ENCODE results near the gene TMEM205. TPM values are rescaled to one million over a fixed set of nuclear protein-coding genes. Genes with fewer than 3 reads are reported as not detected.
A peak's percentile ranks its signal among the peaks of the same experiment; 100 is the strongest.

TMEM205 gene
- total RNA-seq, 1 donor from 2014 or later = 74.6 TPM

GRCh38 chr19:11373885-11374432, 27.9 kb upstream of the TMEM205 start:
- Histone ChIP-seq H3K9me3 (no peaks in the 10 kb centered on the region), H3K27me3 (no peaks in the 10 kb centered on the region), H3K36me3 (no peaks in the 10 kb centered on the region), H3K27ac (peak overlapping the region; percentile 96), H3K4me3 (peak overlapping the region; percentile 63), H3K4me1 (peaks cover 33% of the 10 kb centered on the region)
- TF ChIP-seq CTCF (IDR thresholded peaks at IDR 0.05) = no peak
- intact Hi-C loops (cut with DNase I) = no loop called here
- no peak for ATAC-seq
- DNase-seq = no peak

DNA sequence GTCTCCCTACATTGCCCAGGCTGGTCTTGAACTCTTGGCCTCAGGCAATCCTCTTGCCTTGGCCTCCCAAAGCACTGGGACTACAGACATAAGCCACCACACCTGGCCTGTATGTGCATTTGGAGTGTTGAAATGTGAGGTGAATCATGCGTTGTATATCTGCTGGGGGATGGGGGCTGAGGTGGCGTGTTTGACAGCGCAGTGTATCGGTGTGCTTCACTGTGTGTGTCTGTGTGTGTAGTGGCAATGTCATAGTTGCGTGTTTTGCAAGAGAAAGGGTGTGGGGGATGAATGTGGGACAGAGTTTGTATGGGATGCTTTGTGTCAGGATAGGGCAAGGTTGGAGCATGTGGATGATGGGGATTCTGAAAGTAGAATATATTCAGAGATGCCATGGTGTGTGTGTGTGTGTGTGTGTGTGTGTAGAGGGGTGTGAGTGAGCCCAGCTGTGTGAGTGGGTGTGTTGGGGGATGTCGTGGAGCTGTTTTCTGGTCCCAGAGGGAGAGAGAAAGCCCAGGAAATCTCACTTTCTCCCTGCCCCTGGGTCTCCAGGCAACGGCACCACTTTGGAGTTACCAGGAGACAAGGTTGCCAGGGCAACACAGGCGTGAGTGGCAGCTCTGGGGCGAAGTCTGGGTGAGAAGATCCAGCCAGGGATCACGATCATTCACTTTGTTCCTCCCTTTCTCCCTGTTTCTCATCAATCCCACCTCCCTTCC, 27.3 kb upstream of the TMEM205 start:
- no peak overlapping the region for H3K4me3 ChIP-seq
- peak; percentile 74 for DNase-seq
- H3K9me3 ChIP-seq = no peaks in the 10 kb centered on the region
- no peak overlapping the region for H3K27ac ChIP-seq
- no peak for ATAC-seq
- no peaks in the 10 kb centered on the region for H3K27me3 ChIP-seq
- H3K36me3 ChIP-seq = no peaks in the 10 kb centered on the region
- no peak for TF ChIP-seq CTCF (IDR thresholded peaks at IDR 0.05)
- intact Hi-C loops (cut with DNase I) = no loop called here
- peaks cover 33% of the 10 kb centered on the region for H3K4me1 ChIP-seq

GRCh38 chr19:11370744-11371143, 24.7 kb upstream of the TMEM205 start:
- peaks cover 11% of the 10 kb centered on the region for H3K4me1 ChIP-seq
- no peaks in the 10 kb centered on the region for H3K9me3 ChIP-seq
- intact Hi-C loops (cut with DNase I) = no loop called here
- DNase-seq (no peak), ATAC-seq (no peak)
- no peaks in the 10 kb centered on the region for H3K27me3 ChIP-seq
- H3K4me3 ChIP-seq = no peak overlapping the region
- no peak overlapping the region for H3K27ac ChIP-seq
- peaks cover 4% of the 10 kb centered on the region for H3K36me3 ChIP-seq
- no peak for TF ChIP-seq CTCF (IDR thresholded peaks at IDR 0.05)

DNA sequence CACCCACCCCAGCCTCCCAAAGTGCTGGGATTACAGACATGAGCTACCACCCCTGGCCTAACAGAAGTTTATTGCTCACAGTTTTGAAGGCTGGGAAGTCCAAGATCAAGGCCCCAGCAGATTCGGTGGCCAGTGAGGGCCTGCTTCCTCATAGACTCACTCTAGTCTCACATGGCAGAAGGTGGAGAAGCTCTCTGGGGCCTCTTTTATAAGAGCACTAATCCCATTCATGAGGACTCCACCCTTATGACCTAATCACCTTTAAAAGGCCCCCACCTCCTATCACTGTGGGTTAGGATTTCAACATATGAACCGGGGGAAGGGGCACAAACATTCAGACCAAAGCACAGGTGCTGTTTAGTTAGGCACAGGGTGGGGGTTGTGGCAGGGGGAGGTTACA, 21.5 kb upstream of the TMEM205 start:
- Histone ChIP-seq H3K27me3 (no peaks in the 10 kb centered on the region), H3K27ac (no peak overlapping the region), H3K4me3 (no peak overlapping the region), H3K36me3 (peaks cover 20% of the 10 kb centered on the region), H3K4me1 (no peaks in the 10 kb centered on the region), H3K9me3 (no peaks in the 10 kb centered on the region)
- TF ChIP-seq CTCF (IDR thresholded peaks at IDR 0.05) = no peak
- ATAC-seq (no peak), DNase-seq (no peak)
- intact Hi-C loops (cut with DNase I) = no loop called here

- Histone ChIP-seq H3K9me3 (no peaks in the 10 kb centered on the region), H3K4me1 (no peaks in the 10 kb centered on the region), H3K27me3 (no peaks in the 10 kb centered on the region), H3K4me3 (no peak overlapping the region), H3K36me3 (peaks cover 20% of the 10 kb centered on the region), H3K27ac (no peak overlapping the region)
- no peak for DNase-seq
- intact Hi-C loops (cut with DNase I) = no loop called here
- ATAC-seq = no peak
- no peak for TF ChIP-seq CTCF (IDR thresholded peaks at IDR 0.05)
Measured at GRCh38 chr19:11365557-11366117, 19.6 kb upstream of the TMEM205 start.

Measured in upper lobe of right lung (tissue), 1 donor.